ENCODE measurements around the gene TRIM66. TPM values are rescaled to one million over a fixed set of nuclear protein-coding genes. Genes with fewer than 3 reads are reported as not detected.

TRIM66 gene
- total and polyA plus RNA-seq, 2 of the 8 experiments (the other 6 are each of a cell fraction or from before 2014, with no cell fraction given): 3.1 to 3.5 TPM

GRCh38 chr11:8721609-8722500, 39.4 kb upstream of the TRIM66 start:
- H3K4me1 ChIP-seq (replicated peaks in 1 of 4; ENCODE audit: control insufficient read depth in 3 of 4, insufficient read depth in 4 of 4, low read length in 3 of 4): peaks cover 0 to 17% (median 11%) of the 10 kb centered on the region in 4 experiments; a peak in 4 of 7 replicates
- no peak overlapping the region for H2AK5ac ChIP-seq (ENCODE audit: low read depth, low read length)
- peak overlapping the region in 1 of 4 experiments; percentile 37; a peak in 1 of 7 replicates for H3K9ac ChIP-seq (replicated peaks in 1 of 4; ENCODE audit: extremely low read depth in 1 of 4, low read depth in 3 of 4, low read length in 3 of 4)
- H3K18ac ChIP-seq (ENCODE audit: extremely low read depth, low read length): no peak overlapping the region; the same call in 1 of the 2 replicates
- CTCF ChIA-PET (ENCODE audit: partially characterized antibody): interaction anchor here (0.6 to 2.6 kb wide), 6 partner anchors 8 to 39 kb away, joined by 3 to 9 read pairs (median 5); partner anchors contain the start of genes RPL27A and TRIM66
- no peak overlapping the region for H2BK120ac ChIP-seq (replicated peaks; ENCODE audit: low read depth, low read length)
- H2BK20ac ChIP-seq (ENCODE audit: low read length): 0 out of 2 replicates have a peak overlapping the region, but pooled peaks have one; percentile 72
- H3K56ac ChIP-seq (replicated peaks; ENCODE audit: insufficient read length, low read depth, low read length): no peak overlapping the region
- no peak overlapping the region for H3K23ac ChIP-seq (ENCODE audit: insufficient read length)
- H3K79me2 ChIP-seq (ENCODE audit: control insufficient read depth in 1 of 2, insufficient read depth in 2 of 2, low read length in 2 of 2): no peaks in the 10 kb centered on the region
- peak overlapping the region; percentile 84; the same call in 1 of the 2 replicates for H2BK12ac ChIP-seq (ENCODE audit: low read depth, low read length)
- H3K14ac ChIP-seq (ENCODE audit: insufficient read length): no peak overlapping the region
- no peak overlapping the region for H4K5ac ChIP-seq (ENCODE audit: insufficient read length, low read depth, low read length)
- H2BK15ac ChIP-seq (ENCODE audit: low read length): no peak overlapping the region; the same call in 1 of the 2 replicates
- peak overlapping the region; percentile 7 for H2BK5ac ChIP-seq (ENCODE audit: low read depth, low read length)
- WGBS, 2 experiments (ENCODE audit: extremely low coverage in 1 of 2, insufficient coverage in 1 of 2, insufficient read length in 1 of 2, insufficient replicate concordance in 2 of 2, low coverage in 1 of 2, low lambda C conversion rate in 2 of 2, missing lambda C conversion rate in 1 of 2): 88% methylated on average over 13 of the region's 13 CpGs; no CpG with 5 or more reads in 1 of the 2 experiments
- H3K23me2 ChIP-seq (ENCODE audit: low read depth, low read length): no peaks in the 10 kb centered on the region
- H3K4ac ChIP-seq (replicated peaks; ENCODE audit: insufficient read length, low read depth, low read length): no peak overlapping the region
- H3K27me3 ChIP-seq (replicated peaks in 1 of 4; ENCODE audit: control insufficient read depth in 3 of 4, extremely low read depth in 1 of 4, insufficient read depth in 3 of 4, low read length in 3 of 4): no peaks in the 10 kb centered on the region
- H3K4me2 ChIP-seq (ENCODE audit: insufficient read depth in 1 of 2, low read depth in 2 of 2, low read length in 2 of 2): no peak overlapping the region
- H4K8ac ChIP-seq (ENCODE audit: extremely low read depth, insufficient read depth, low read length): no peak overlapping the region; the same call in 1 of the 2 replicates
- DNase-seq (ENCODE audit: low read depth in 1 of 2, low spot score in 2 of 2) (no peak), FAIRE-seq (no peak)
- peaks cover 3% of the 10 kb centered on the region; the same call in 1 of the 2 replicates for H3K79me1 ChIP-seq (ENCODE audit: low read depth, low read length)
- no peak overlapping the region for H3K27ac ChIP-seq (ENCODE audit: low read depth, low read length)
- H3K9me3 ChIP-seq (ENCODE audit: insufficient read depth in 2 of 2, low read depth in 1 of 2, low read length in 1 of 2): no peaks in the 10 kb centered on the region
- H4K91ac ChIP-seq (replicated peaks; ENCODE audit: insufficient read length, low read length): no peak overlapping the region
- POLR2A ChIA-PET (ENCODE audit: partially characterized antibody): interaction anchor here (0.6 to 4.2 kb wide), 9 partner anchors 8 to 572 kb away, joined by 3 to 24 read pairs (median 5); partner anchors contain the start of genes RPL27A and TRIM66
- no peaks in the 10 kb centered on the region for H4K20me1 ChIP-seq (replicated peaks in 1 of 2; ENCODE audit: control insufficient read depth in 1 of 2, insufficient read depth in 2 of 2, low read length in 2 of 2)
- no peak overlapping the region for H3K4me3 ChIP-seq (ENCODE audit: extremely low read depth in 1 of 4, insufficient read depth in 2 of 4, low read depth in 3 of 4, low read length in 4 of 4)
- peaks cover 0 to 6% (median 0%) of the 10 kb centered on the region in 4 experiments; a peak in 1 of 8 replicates for H3K36me3 ChIP-seq (ENCODE audit: control insufficient read depth in 2 of 4, insufficient read depth in 4 of 4, low read length in 3 of 4)
- TF ChIP-seq, protein P1, sequence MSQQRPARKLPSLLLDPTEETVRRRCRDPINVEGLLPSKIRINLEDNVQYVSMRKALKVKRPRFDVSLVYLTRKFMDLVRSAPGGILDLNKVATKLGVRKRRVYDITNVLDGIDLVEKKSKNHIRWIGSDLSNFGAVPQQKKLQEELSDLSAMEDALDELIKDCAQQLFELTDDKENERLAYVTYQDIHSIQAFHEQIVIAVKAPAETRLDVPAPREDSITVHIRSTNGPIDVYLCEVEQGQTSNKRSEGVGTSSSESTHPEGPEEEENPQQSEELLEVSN (IDR thresholded peaks at IDR 0.05): no peak
- TF ChIP-seq POU5F1 (IDR thresholded peaks at IDR 0.05; ENCODE audit: low read depth, low read length): no peak
- TF ChIP-seq CREB1 (IDR thresholded peaks at IDR 0.05): no peak
- TF ChIP-seq SP2 (IDR thresholded peaks at IDR 0.05; ENCODE audit: low read length): no peak
- TF ChIP-seq TAF7 (optimal IDR thresholded peaks at IDR 0.05; ENCODE audit: borderline replicate concordance, low read depth, low read length): no peak
- TF ChIP-seq EP300 (IDR thresholded peaks at IDR 0.05; ENCODE audit: borderline replicate concordance in 1 of 2, low read depth in 2 of 2, low read length in 2 of 2): no peak
- TF ChIP-seq SIX5 (IDR thresholded peaks at IDR 0.05; ENCODE audit: low read depth, low read length): no peak
- no peak overlapping the region for H2AFZ ChIP-seq (ENCODE audit: low read length)
